Pulmonary artery endothelial cell (primary cell): ENCODE results near the gene ZNF708. TPM values are rescaled to one million over a fixed set of nuclear protein-coding genes. Genes with fewer than 3 reads are reported as not detected.
"Not testable (repeated sequence)": the region's sequence is repeated elsewhere in the genome, so short reads cannot be mapped to it uniquely, and the experiment has no call there.

ENCODE experiments used
- DNase-seq: peaks from one replicate; pipeline ENCODE4 v3.0.0-alpha.2; 2011; ENCODE audit warnings: low read depth, low spot score
- total RNA-seq: library from RNA; depleted of rRNA; stranded (reverse); fragments of >200 nt; gene quantifications from 2 replicates; pipeline ENCODE4 v1.2.3, GENCODE V29; 2014

Gene ZNF708
- 4.9 and 5.9 TPM in 2 replicates for total RNA-seq

- peak; percentile 74 for DNase-seq
Measured at GRCh38 chr19:21328885-21329605, at the start of gene ZNF708. ZNF708 (minus strand) TSS chr19:21329410; CDS start chr19:21329212, 198 bp downstream.

- DNase-seq, result no peak
Measured at GRCh38 chr19:21362291-21362690, 33.1 kb upstream of the ZNF708 start.

GRCh38 chr19:21358768-21359451 is 29.7 kb upstream of the ZNF708 start, which contains the start of gene ZNF738:
ZNF738 (plus strand) TSS chr19:21359000; CDS start chr19:21359141, 141 bp downstream.
- DNase-seq, result peak; percentile 85

GRCh38 chr19:21352830-21353229 is 23.6 kb upstream of the ZNF708 start:
- DNase-seq, result no peak

GRCh38 chr19:21344841-21345240 is 15.6 kb upstream of the ZNF708 start:
- DNase-seq, result not testable (repeated sequence)

- no peak for DNase-seq
Measured at GRCh38 chr19:21335721-21336120, 6.5 kb upstream of the ZNF708 start.

GRCh38 chr19:21328406-21328805 is 804 bp downstream of the ZNF708 start:
- no peak for DNase-seq

GRCh38 chr19:21326169-21326568 is 3.0 kb downstream of the ZNF708 start:
- no peak for DNase-seq

GRCh38 chr19:21323000-21323399 is 6.2 kb downstream of the ZNF708 start:
- DNase-seq, result no peak

GRCh38 chr19:21322528-21322927 is 6.7 kb downstream of the ZNF708 start:
- no peak for DNase-seq

- DNase-seq, result no peak
Measured at GRCh38 chr19:21321996-21322395, 7.2 kb downstream of the ZNF708 start.

- DNase-seq, result no peak
Measured at GRCh38 chr19:21321134-21321533, 8.1 kb downstream of the ZNF708 start.

GRCh38 chr19:21317821-21318220 is 11.4 kb downstream of the ZNF708 start:
- no peak for DNase-seq

GRCh38 chr19:21314676-21315075 is 14.5 kb downstream of the ZNF708 start:
- DNase-seq, result no peak

- DNase-seq, result not testable (repeated sequence)
Measured at GRCh38 chr19:21312807-21313206, 16.4 kb downstream of the ZNF708 start.

GRCh38 chr19:21308773-21309172 is 20.4 kb downstream of the ZNF708 start:
- no peak for DNase-seq

- DNase-seq, result not testable (repeated sequence)
Measured at GRCh38 chr19:21306881-21307479, 22.2 kb downstream of the ZNF708 start.

GRCh38 chr19:21293768-21294167 is 35.4 kb downstream of the ZNF708 start:
- DNase-seq, result not testable (repeated sequence)

GRCh38 chr19:21269813-21270212 is 59.4 kb downstream of the ZNF708 start:
- DNase-seq, result no peak

- DNase-seq, result no peak
Measured at GRCh38 chr19:21264891-21265290, 64.3 kb downstream of the ZNF708 start.

- no peak for DNase-seq
Measured at GRCh38 chr19:21264416-21264815, 64.8 kb downstream of the ZNF708 start.

- DNase-seq, result not testable (repeated sequence)
Measured at GRCh38 chr19:21260848-21261381, 68.3 kb downstream of the ZNF708 start.
